Gastrocnemius medialis (tissue), 4 donors: Measurements from ENCODE around the gene NRXN2. TPM values are rescaled to one million over a fixed set of nuclear protein-coding genes. Genes with fewer than 3 reads are reported as not detected.

Experiments used
- ATAC-seq, 2 donors: fragments of 150-250 bp; one replicate each; pipeline ENCODE4 v1.9.1; 2016
- DNase-seq, 2 donors: peaks; one replicate each; pipeline ENCODE4 v3.0.0-alpha.2; 2019
- H3K27ac ChIP-seq, 4 donors: fragments of 200-600 bp; sonication (generic); 1 replicate in 1 of 4; 2 replicates in 3 of 4; pipeline ENCODE4 v1.5.1; 2016 to 2018; ENCODE audit warnings: mild to moderate bottlenecking in 2 of 4, moderate library complexity in 1 of 4
- H3K27me3 ChIP-seq, 3 donors: fragments of 200-600 bp; sonication (generic) in 2 of 3; 1 replicate in 1 of 3; 2 replicates in 2 of 3; pipeline versions ENCODE4 v1.5.1 to v1.6.0; 2016 to 2019; ENCODE audit warnings: mild to moderate bottlenecking in 1 of 3, moderate library complexity in 1 of 3
- H3K36me3 ChIP-seq, 2 donors: fragments of 200-600 bp; sonication (generic) in 1 of 2; one replicate each; pipeline ENCODE4 v1.5.1; 2017 to 2018
- H3K4me1 ChIP-seq, 2 donors: fragments of 200-600 bp; sonication (generic) in 1 of 2; one replicate each; pipeline ENCODE4 v1.5.1; 2016 to 2017; ENCODE audit warnings: mild to moderate bottlenecking in 2 of 2
- H3K4me3 ChIP-seq, 4 donors: fragments of 200-600 bp; sonication (generic) in 3 of 4; 1 replicate in 1 of 4; 2 replicates in 3 of 4; pipeline ENCODE4 v1.5.1; 2016 to 2019; ENCODE audit warnings: mild to moderate bottlenecking in 2 of 4
- H3K9me3 ChIP-seq, 3 donors: fragments of 200-600 bp; sonication (generic) in 2 of 3; 1 replicate in 1 of 3; 2 replicates in 2 of 3; pipeline ENCODE4 v1.5.1; 2016 to 2019
- POLR2A ChIP-seq, 2 donors: fragments of 450-650 bp; IDR thresholded peaks; one replicate each; pipeline ENCODE4 v1.6.1; 2017; ENCODE audit warnings: antibody characterized with exemption in 2 of 2, mild to moderate bottlenecking in 2 of 2, moderate library complexity in 2 of 2
- in situ Hi-C, 4 donors: fragments of 200-750 bp; cut with MboI; loops; one replicate each; pipeline versions ENCODE4 v1.15.0 to v1.8.0; 2017; ENCODE audit warnings: low sequenced_read_pairs in 4 of 4
- intact Hi-C: fragments of 100-400 bp; cut with DNase I; formaldehyde crosslinking; loops from one replicate; pipeline ENCODE4 v1.15.1; 2023; ENCODE audit warnings: low total_unique reads
- total RNA-seq, 4 donors: library from RNA; depleted of rRNA; stranded (reverse); fragments of >200 nt; gene quantifications; one replicate each; pipeline versions ENCODE4 v1.1.0 to v1.2.3, GENCODE V29; 2016
- TF ChIP-seq, protein P1 (sequence below), 5 experiments: fragments of 450-650 bp in 3 of 5; fragments of 200-600 bp in 2 of 5; sonication (generic) in 2 of 5; IDR thresholded peaks in 4 of 5; conservative IDR thresholded peaks in 1 of 5; 1 replicate in 4 of 5; 2 replicates in 1 of 5; pipeline ENCODE4 v1.5.1; 2016 to 2019; ENCODE audit warnings: antibody characterized with exemption in 5 of 5, mild to moderate bottlenecking in 3 of 5, moderate library complexity in 3 of 5

The NRXN2 gene
- total RNA-seq, 4 donors from 2014 or later = 0.15 to 6.2 (median 1.8) TPM

DNA sequence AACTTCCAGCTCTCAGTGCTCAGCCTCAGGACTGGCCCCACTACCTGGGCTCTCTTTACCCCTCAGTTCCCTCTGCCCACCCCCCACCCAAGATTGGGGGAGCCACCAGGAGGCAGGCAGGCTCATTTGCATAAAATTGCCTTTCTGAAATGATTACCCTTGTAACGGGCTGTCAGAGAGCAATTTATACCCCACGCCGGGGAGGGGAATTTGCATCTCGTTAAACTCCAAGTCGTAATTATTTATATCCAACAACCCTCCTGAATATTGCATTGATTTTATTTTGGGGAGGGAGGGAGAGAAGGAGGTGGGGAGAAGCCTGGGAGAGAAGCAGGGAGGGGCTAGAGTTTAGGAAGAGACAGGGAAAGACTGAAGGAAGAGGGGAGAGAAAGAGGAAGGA lies 8.3 kb downstream of the NRXN2 start:
- ATAC-seq = no peak
- H3K36me3 ChIP-seq = no peaks in the 10 kb centered on the region
- peaks cover 52 to 75% (median 58%) of the 10 kb centered on the region in 3 donors for H3K27me3 ChIP-seq
- H3K4me3 ChIP-seq = no peak overlapping the region
- no peaks in the 10 kb centered on the region for H3K4me1 ChIP-seq
- no peak overlapping the region for H3K27ac ChIP-seq
- TF ChIP-seq, protein P1, sequence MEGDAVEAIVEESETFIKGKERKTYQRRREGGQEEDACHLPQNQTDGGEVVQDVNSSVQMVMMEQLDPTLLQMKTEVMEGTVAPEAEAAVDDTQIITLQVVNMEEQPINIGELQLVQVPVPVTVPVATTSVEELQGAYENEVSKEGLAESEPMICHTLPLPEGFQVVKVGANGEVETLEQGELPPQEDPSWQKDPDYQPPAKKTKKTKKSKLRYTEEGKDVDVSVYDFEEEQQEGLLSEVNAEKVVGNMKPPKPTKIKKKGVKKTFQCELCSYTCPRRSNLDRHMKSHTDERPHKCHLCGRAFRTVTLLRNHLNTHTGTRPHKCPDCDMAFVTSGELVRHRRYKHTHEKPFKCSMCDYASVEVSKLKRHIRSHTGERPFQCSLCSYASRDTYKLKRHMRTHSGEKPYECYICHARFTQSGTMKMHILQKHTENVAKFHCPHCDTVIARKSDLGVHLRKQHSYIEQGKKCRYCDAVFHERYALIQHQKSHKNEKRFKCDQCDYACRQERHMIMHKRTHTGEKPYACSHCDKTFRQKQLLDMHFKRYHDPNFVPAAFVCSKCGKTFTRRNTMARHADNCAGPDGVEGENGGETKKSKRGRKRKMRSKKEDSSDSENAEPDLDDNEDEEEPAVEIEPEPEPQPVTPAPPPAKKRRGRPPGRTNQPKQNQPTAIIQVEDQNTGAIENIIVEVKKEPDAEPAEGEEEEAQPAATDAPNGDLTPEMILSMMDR (IDR thresholded peaks at IDR 0.05 in 4 of 5, conservative IDR thresholded peaks at IDR 0.05 in 1 of 5) = no peak
- no peak for TF ChIP-seq POLR2A (IDR thresholded peaks at IDR 0.05)
- H3K9me3 ChIP-seq = no peaks in the 10 kb centered on the region
- DNase-seq = no peak
- intact Hi-C loops (no loop called here), in situ Hi-C loops (no loop called here)

DNA sequence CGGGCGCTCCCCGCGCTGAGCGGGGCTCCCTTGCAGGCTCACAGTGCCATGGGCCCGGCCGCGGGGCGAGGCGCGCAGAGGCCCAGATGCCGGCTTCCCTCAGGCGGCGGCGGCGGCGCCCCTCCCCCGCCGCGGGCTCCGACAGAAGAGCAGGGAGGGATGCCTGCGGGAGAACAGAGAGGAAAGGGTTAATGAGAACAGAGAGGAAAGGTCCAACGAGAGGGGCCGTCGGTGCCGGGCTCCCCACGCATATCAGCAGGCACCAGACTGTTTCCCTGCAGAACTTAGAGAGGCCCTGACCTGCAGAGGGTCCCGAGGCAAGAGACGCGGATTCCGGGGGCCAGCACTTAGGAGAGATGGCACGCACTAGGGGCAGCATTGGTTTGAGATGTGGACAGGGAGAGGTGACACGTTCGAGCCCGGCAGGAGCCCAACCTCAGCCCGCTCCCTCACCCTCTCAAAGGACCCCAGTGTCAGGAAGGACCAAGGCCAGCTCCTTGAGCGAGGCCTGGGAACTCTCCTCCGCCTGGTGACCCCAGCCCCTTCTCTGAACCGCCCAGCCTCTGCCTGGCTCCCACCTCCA lies 9.1 kb downstream of the NRXN2 start:
- H3K9me3 ChIP-seq = no peaks in the 10 kb centered on the region
- H3K4me1 ChIP-seq = no peaks in the 10 kb centered on the region
- H3K4me3 ChIP-seq = no peak overlapping the region
- intact Hi-C loops = no loop called here
- no peak for TF ChIP-seq POLR2A (IDR thresholded peaks at IDR 0.05)
- TF ChIP-seq, protein P1 (IDR thresholded peaks at IDR 0.05 in 4 of 5, conservative IDR thresholded peaks at IDR 0.05 in 1 of 5) = no peak
- H3K36me3 ChIP-seq = no peaks in the 10 kb centered on the region
- in situ Hi-C loops = no loop called here
- peaks cover 52 to 79% (median 64%) of the 10 kb centered on the region in 3 donors for H3K27me3 ChIP-seq
- ATAC-seq (no peak), DNase-seq (no peak)
- no peak overlapping the region for H3K27ac ChIP-seq

DNA sequence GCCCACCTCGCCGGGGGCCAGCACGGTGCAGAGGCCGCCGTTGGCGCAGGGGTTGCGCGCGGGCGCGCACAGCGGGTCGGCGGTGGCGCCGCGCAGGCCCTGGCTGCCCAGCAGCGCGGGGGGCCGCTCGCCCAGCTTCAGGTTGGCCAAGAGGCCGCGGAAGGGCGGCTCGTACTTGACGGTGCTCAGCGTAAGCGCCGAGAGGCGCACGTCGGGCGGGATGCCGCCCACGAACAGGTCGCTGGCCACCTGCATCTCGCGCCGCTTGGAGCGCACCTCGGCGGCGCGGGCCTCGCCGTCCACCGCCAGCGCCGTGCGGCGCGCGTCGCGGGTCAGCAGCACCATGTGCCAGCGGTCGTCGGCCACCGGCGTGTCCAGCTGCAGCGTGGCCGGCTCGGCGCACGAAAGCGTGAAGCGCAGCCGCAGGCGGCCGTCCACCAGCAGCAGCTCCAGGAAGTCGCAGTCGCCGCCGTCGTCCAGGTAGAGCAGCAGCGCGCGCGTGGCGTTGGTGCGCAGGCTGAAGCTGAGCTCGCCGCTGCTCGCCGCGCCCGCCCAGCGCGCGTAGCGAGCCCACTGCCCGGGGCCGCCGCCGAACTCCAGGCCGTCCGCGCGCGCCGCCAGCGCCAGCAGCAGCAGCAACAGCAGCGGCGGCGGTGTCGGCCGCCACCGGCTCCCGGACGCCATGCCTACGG lies 9.8 kb downstream of the NRXN2 start:
- H3K27ac ChIP-seq = no peak overlapping the region
- in situ Hi-C loops = no loop called here
- peaks cover 51 to 75% (median 64%) of the 10 kb centered on the region in 3 donors for H3K27me3 ChIP-seq
- H3K9me3 ChIP-seq = no peaks in the 10 kb centered on the region
- TF ChIP-seq POLR2A (IDR thresholded peaks at IDR 0.05) = no peak
- TF ChIP-seq, protein P1 (IDR thresholded peaks at IDR 0.05 in 4 of 5, conservative IDR thresholded peaks at IDR 0.05 in 1 of 5) = no peak
- intact Hi-C loops = no loop called here
- H3K36me3 ChIP-seq = no peaks in the 10 kb centered on the region
- no peaks in the 10 kb centered on the region for H3K4me1 ChIP-seq
- ATAC-seq (no peak), DNase-seq (no peak)
- no peak overlapping the region for H3K4me3 ChIP-seq

DNA sequence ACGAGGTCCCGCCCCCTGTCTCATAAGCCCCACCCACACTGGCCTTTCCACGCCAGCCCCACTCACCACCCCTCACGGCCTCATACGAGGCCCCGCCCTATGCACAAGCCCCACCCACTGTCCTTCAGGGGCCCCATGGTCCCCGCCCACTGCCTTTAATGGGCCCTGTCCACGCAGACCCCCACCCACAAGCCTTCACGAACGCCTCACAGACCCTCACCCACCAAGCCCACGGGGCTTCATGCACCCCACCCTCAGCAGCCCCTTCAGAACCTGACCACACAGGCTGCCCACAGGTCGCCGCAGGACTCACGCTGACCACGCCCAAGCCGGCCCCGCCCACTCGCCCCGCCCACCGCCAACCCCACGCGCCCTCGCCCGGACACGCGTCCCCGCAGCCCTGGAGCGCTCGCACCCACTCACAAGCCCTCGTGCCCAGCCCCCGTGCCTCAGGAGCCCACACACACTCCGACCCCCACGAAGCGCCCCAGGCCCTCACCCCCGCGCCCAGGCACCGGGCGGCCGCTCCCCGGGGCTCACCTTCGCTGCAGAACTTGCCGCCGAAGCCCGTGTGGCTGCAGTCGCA lies 10.5 kb downstream of the NRXN2 start:
- Histone ChIP-seq H3K4me3 (no peak overlapping the region), H3K36me3 (no peaks in the 10 kb centered on the region), H3K27ac (no peak overlapping the region), H3K4me1 (no peaks in the 10 kb centered on the region), H3K27me3 (peaks cover 46 to 72% (median 62%) of the 10 kb centered on the region in 3 donors), H3K9me3 (no peaks in the 10 kb centered on the region)
- DNase-seq (no peak), ATAC-seq (no peak)
- in situ Hi-C loops = no loop called here
- TF ChIP-seq, protein P1 (IDR thresholded peaks at IDR 0.05 in 4 of 5, conservative IDR thresholded peaks at IDR 0.05 in 1 of 5) = no peak
- no peak for TF ChIP-seq POLR2A (IDR thresholded peaks at IDR 0.05)
- intact Hi-C loops = no loop called here
